OCI-LY1 (cell line): ENCODE data around the gene DND1.
"Not testable (repeated sequence)": the region's sequence is repeated elsewhere in the genome, so short reads cannot be mapped to it uniquely, and the experiment has no call there.

ENCODE experiments used
- H2AFZ ChIP-seq: fragments of 200-600 bp; sonication (generic), shearing (Covaris generic); 2 replicates; pipeline ENCODE4 v1.6.0; 2014; ENCODE audit warnings: antibody characterized with exemption, mild to moderate bottlenecking, low read length
- H3F3A ChIP-seq: fragments of 200-600 bp; sonication (generic), shearing (Covaris generic); 2 replicates; pipeline ENCODE4 v1.6.0; 2014; ENCODE audit warnings: mild to moderate bottlenecking, antibody characterized with exemption, low read length, moderate library complexity; ENCODE audit not compliant: insufficient read depth
- H3K27ac ChIP-seq: fragments of 200-600 bp; sonication (generic); 2 replicates; pipeline ENCODE4 v1.5.1; 2014; ENCODE audit warnings: low read length, mixed run types, mild to moderate bottlenecking, low read depth; ENCODE audit not compliant: poor library complexity, severe bottlenecking
- H3K27me3 ChIP-seq: fragments of 200-600 bp; sonication (generic); 2 replicates; pipeline ENCODE4 v1.6.0; 2014; ENCODE audit warnings: antibody characterized with exemption, mild to moderate bottlenecking, low read length, moderate library complexity; ENCODE audit not compliant: insufficient read depth
- H3K36me3 ChIP-seq: fragments of 200-600 bp; sonication (generic); 2 replicates; pipeline ENCODE4 v1.6.1; 2014; ENCODE audit warnings: mild to moderate bottlenecking, antibody characterized with exemption, low read length, moderate library complexity, mixed read lengths; ENCODE audit not compliant: insufficient read depth
- H3K4me1 ChIP-seq: fragments of 200-600 bp; sonication (generic); 2 replicates; pipeline ENCODE4 v1.5.1; 2014; ENCODE audit warnings: mild to moderate bottlenecking, low read length, moderate library complexity; ENCODE audit not compliant: insufficient read depth, severe bottlenecking
- H3K4me2 ChIP-seq: fragments of 200-600 bp; sonication (generic), shearing (Covaris generic); 2 replicates; pipeline ENCODE4 v1.6.1; 2014; ENCODE audit warnings: low read length
- H3K4me3 ChIP-seq: fragments of 200-600 bp; sonication (generic); 2 replicates; pipeline ENCODE4 v1.5.1; 2014; ENCODE audit warnings: low read length, low read depth, mild to moderate bottlenecking, mixed read lengths; ENCODE audit not compliant: poor library complexity, severe bottlenecking
- H3K79me2 ChIP-seq: fragments of 200-600 bp; shearing (Covaris generic); 2 replicates; pipeline ENCODE4 v1.6.1; 2016; ENCODE audit warnings: mixed run types, low read length, mixed read lengths; ENCODE audit not compliant: insufficient read depth
- H3K9ac ChIP-seq: fragments of 200-600 bp; sonication (generic), shearing (Covaris generic); 2 replicates; pipeline ENCODE4 v1.6.1; 2014; ENCODE audit warnings: mild to moderate bottlenecking, low read length, mixed read lengths
- H3K9me2 ChIP-seq: fragments of 200-600 bp; sonication (generic), shearing (Covaris generic); 2 replicates; pipeline ENCODE4 v1.6.1; 2014; ENCODE audit warnings: low read depth, mild to moderate bottlenecking, low read length, mixed read lengths
- H3K9me3 ChIP-seq: fragments of 200-600 bp; shearing (Covaris generic); 2 replicates; pipeline ENCODE4 v1.6.1; 2014; ENCODE audit warnings: low read length, mixed read lengths
- H4K20me1 ChIP-seq: fragments of 200-600 bp; sonication (generic), shearing (Covaris generic); 2 replicates; pipeline ENCODE4 v1.6.0; 2016; ENCODE audit warnings: mild to moderate bottlenecking, low read length; ENCODE audit not compliant: insufficient read depth
- EZH2 ChIP-seq: fragments of 200-600 bp; sonication (generic), shearing (Covaris generic); IDR thresholded peaks from 2 replicates; pipeline ENCODE4 v1.8.0; 2017; ENCODE audit warnings: borderline replicate concordance, mixed run types, mild to moderate bottlenecking, antibody characterized with exemption, low read length, moderate library complexity, mixed read lengths
- TF ChIP-seq, protein P1 (sequence below): fragments of 200-600 bp; sonication (generic), shearing (Covaris generic); IDR thresholded peaks from 2 replicates; pipeline ENCODE4 v1.5.1; 2017; ENCODE audit warnings: mild to moderate bottlenecking, antibody characterized with exemption, low read length, moderate library complexity, mixed read lengths

DND1 gene

DNA sequence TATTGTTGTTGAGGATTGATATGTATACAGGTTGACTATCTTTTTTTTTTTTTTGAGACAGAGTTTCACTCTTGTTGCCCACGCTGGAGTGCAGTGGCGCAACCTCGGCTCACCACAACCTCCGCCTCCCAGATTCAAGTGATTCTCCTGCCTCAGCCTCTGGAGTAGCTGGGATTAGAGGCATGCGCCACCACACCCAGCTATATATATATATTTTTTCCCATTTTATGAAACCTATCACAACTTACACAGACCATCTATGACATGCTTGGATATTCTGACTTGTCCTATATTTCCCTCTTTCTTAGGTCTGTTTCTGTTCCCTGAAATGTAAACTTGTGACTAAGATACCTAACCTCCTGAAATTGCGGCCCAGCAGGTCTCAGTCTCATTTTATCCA lies 45.4 kb downstream of the DND1 start:
- Histone ChIP-seq H2AFZ (no peak overlapping the region), H3K9me3 (peaks cover 8% of the 10 kb centered on the region), H3K27ac (no peak overlapping the region), H3K4me3 (no peak overlapping the region), H3K79me2 (no peaks in the 10 kb centered on the region), H3K9me2 (no peaks in the 10 kb centered on the region), H3F3A (no peaks in the 10 kb centered on the region), H3K4me1 (peaks cover 12% of the 10 kb centered on the region), H3K27me3 (peaks cover 6% of the 10 kb centered on the region; the same call in 1 of the 2 replicates), H4K20me1 (no peaks in the 10 kb centered on the region), H3K36me3 (no peaks in the 10 kb centered on the region), H3K9ac (no peak overlapping the region), H3K4me2 (no peak overlapping the region)
- TF ChIP-seq, protein P1, sequence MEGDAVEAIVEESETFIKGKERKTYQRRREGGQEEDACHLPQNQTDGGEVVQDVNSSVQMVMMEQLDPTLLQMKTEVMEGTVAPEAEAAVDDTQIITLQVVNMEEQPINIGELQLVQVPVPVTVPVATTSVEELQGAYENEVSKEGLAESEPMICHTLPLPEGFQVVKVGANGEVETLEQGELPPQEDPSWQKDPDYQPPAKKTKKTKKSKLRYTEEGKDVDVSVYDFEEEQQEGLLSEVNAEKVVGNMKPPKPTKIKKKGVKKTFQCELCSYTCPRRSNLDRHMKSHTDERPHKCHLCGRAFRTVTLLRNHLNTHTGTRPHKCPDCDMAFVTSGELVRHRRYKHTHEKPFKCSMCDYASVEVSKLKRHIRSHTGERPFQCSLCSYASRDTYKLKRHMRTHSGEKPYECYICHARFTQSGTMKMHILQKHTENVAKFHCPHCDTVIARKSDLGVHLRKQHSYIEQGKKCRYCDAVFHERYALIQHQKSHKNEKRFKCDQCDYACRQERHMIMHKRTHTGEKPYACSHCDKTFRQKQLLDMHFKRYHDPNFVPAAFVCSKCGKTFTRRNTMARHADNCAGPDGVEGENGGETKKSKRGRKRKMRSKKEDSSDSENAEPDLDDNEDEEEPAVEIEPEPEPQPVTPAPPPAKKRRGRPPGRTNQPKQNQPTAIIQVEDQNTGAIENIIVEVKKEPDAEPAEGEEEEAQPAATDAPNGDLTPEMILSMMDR: no peak
- no peak for TF ChIP-seq EZH2

DNA sequence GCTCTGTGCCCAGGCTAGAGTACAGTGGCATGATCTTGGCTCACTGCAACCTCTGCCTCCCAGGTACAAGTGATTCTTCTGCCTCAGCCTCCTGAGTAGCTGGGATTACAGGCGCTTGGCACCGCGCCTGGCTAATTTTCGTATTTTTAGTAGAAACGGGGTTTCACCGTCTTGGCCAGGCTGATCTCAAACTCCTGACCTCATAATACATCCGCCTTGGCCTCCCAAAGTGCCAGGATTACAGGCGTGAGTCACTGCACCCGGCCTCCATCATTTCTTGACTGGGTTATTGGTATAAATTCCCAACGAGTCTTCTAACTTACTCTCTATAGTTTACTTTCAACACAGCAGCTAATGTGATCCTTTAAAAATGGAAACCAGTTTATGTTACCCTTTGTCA lies 48.5 kb downstream of the DND1 start:
- H3K9me2 ChIP-seq, H4K20me1 ChIP-seq, H3K9me3 ChIP-seq, H3F3A ChIP-seq, H3K9ac ChIP-seq, H3K4me3 ChIP-seq, H3K36me3 ChIP-seq, H3K27ac ChIP-seq, H3K4me2 ChIP-seq, H3K4me1 ChIP-seq, H3K79me2 ChIP-seq, H3K27me3 ChIP-seq, H2AFZ ChIP-seq: not testable (repeated sequence)

GRCh38 chr5:140623061-140623460 lies 50.3 kb downstream of the DND1 start:
- H3K4me2 ChIP-seq: not testable (repeated sequence)

GRCh38 chr5:140622301-140622700 lies 51.1 kb downstream of the DND1 start:
- H3K27ac ChIP-seq: no peak overlapping the region
- TF ChIP-seq, protein P1: no peak
- TF ChIP-seq EZH2: no peak
- no peak overlapping the region for H3K9ac ChIP-seq
- no peak overlapping the region for H3K4me2 ChIP-seq
- H3K9me3 ChIP-seq: 0 out of 2 replicates have a peak, but pooled peaks cover 4% of the 10 kb centered on the region
- H3K79me2 ChIP-seq: no peaks in the 10 kb centered on the region
- H3K27me3 ChIP-seq: 0 out of 2 replicates have a peak, but pooled peaks cover 4% of the 10 kb centered on the region
- no peak overlapping the region for H3K4me3 ChIP-seq
- no peaks in the 10 kb centered on the region for H3K9me2 ChIP-seq
- H2AFZ ChIP-seq: no peak overlapping the region
- H3K4me1 ChIP-seq: no peaks in the 10 kb centered on the region
- no peaks in the 10 kb centered on the region for H4K20me1 ChIP-seq
- no peaks in the 10 kb centered on the region for H3F3A ChIP-seq
- H3K36me3 ChIP-seq: no peaks in the 10 kb centered on the region; the same call in 1 of the 2 replicates

More at GRCh38 chr5:140623061-140623460, 50.3 kb downstream of the DND1 start:
- not testable (repeated sequence) for H3K4me1 ChIP-seq, H3F3A ChIP-seq, H4K20me1 ChIP-seq, H3K27ac ChIP-seq, H3K9me3 ChIP-seq, H3K36me3 ChIP-seq, H3K27me3 ChIP-seq, H3K9me2 ChIP-seq, H3K4me3 ChIP-seq, H3K9ac ChIP-seq, H3K79me2 ChIP-seq, H2AFZ ChIP-seq
